Measurements from ENCODE around the gene KRTAP5-9. TPM values are rescaled to one million over a fixed set of nuclear protein-coding genes. Genes with fewer than 3 reads are reported as not detected.
"Not testable (repeated sequence)": the region's sequence is repeated elsewhere in the genome, so short reads cannot be mapped to it uniquely, and the experiment has no call there.

The KRTAP5-9 gene
- total RNA-seq, 1 experiment from 2014 or later: not detected

DNA sequence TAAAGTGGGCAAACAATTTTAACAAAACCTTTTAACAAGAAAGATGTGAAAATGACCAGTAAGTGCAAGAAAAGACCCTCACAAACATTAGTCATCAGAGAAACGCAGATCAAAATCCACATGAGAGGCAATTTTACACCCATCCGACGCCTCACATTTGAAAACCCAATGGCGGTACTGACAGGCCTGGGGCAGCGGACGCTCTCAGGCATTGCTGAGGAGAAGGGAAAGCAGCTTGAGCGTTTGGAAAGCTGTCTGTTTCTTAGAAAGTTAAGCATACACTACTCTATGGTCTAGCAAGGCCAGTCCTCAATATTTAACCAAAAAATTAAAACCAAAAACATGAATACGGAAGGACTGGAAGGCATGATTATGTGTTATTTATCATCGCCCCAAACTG, 12.4 kb upstream of the KRTAP5-9 start:
- no TSS peak for BruUV-seq (replicated peaks)
- Histone ChIP-seq H3K9me3 (ENCODE audit: low read depth, low read length, poor library complexity, severe bottlenecking) (no peaks in the 10 kb centered on the region), H3K4me3 (ENCODE audit: low read depth, low read length, poor library complexity, severe bottlenecking) (no peak overlapping the region), H3K36me3 (ENCODE audit: insufficient read depth, low read length, poor library complexity, severe bottlenecking) (no peaks in the 10 kb centered on the region), H3K4me1 (ENCODE audit: insufficient read depth, low read length, poor library complexity, severe bottlenecking) (no peaks in the 10 kb centered on the region), H3K27me3 (replicated peaks; ENCODE audit: insufficient read depth, low read depth, low read length, poor library complexity) (no peaks in the 10 kb centered on the region), H3K27ac (ENCODE audit: low read depth, low read length, poor library complexity, severe bottlenecking) (no peak overlapping the region)
- DNase-seq (ENCODE audit: low spot score): no peak
- no peak for TF ChIP-seq EZH2 (IDR thresholded peaks at IDR 0.05; ENCODE audit: borderline replicate concordance, low read depth, low read length, poor library complexity, severe bottlenecking)
- TF ChIP-seq, protein P1, sequence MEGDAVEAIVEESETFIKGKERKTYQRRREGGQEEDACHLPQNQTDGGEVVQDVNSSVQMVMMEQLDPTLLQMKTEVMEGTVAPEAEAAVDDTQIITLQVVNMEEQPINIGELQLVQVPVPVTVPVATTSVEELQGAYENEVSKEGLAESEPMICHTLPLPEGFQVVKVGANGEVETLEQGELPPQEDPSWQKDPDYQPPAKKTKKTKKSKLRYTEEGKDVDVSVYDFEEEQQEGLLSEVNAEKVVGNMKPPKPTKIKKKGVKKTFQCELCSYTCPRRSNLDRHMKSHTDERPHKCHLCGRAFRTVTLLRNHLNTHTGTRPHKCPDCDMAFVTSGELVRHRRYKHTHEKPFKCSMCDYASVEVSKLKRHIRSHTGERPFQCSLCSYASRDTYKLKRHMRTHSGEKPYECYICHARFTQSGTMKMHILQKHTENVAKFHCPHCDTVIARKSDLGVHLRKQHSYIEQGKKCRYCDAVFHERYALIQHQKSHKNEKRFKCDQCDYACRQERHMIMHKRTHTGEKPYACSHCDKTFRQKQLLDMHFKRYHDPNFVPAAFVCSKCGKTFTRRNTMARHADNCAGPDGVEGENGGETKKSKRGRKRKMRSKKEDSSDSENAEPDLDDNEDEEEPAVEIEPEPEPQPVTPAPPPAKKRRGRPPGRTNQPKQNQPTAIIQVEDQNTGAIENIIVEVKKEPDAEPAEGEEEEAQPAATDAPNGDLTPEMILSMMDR (conservative IDR thresholded peaks at IDR 0.05; ENCODE audit: low read depth, low read length): no peak
- intact Hi-C loops (cut with micrococcal nuclease; ENCODE audit: unreplicated experiment): no loop called here
- ChIA-PET POLR2A (ENCODE audit: low non-redundant PET) (no interaction called here), CTCF (no interaction called here)

DNA sequence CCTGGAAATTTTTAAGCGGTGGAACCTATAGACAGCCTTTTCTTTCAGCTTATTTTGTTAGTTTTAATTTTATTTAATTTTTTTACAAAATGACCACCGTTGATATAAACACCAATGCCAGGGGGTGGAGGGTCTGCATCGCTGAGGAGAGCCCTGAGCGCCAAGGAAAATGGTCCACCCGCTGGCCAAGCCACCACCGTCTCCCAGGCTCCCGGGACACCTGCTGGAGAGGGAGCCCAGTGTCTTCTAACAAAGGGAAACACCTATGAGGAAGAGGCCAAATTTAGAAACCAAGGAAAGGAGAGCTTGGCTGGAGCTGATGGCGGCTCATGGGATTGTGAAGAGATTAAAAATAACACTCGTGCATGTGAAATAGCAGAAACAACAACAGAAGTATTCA, 10.7 kb upstream of the KRTAP5-9 start:
- no peaks in the 10 kb centered on the region for H3K36me3 ChIP-seq (ENCODE audit: insufficient read depth, low read length, poor library complexity, severe bottlenecking)
- no peak for TF ChIP-seq EZH2 (IDR thresholded peaks at IDR 0.05; ENCODE audit: borderline replicate concordance, low read depth, low read length, poor library complexity, severe bottlenecking)
- TF ChIP-seq, protein P1 (conservative IDR thresholded peaks at IDR 0.05; ENCODE audit: low read depth, low read length): no peak
- H3K4me3 ChIP-seq (ENCODE audit: low read depth, low read length, poor library complexity, severe bottlenecking): no peak overlapping the region
- CTCF ChIA-PET: no interaction called here
- intact Hi-C loops (cut with micrococcal nuclease; ENCODE audit: unreplicated experiment): no loop called here
- H3K27ac ChIP-seq (ENCODE audit: low read depth, low read length, poor library complexity, severe bottlenecking): no peak overlapping the region
- no TSS peak for BruUV-seq (replicated peaks)
- POLR2A ChIA-PET (ENCODE audit: low non-redundant PET): no interaction called here
- no peaks in the 10 kb centered on the region for H3K27me3 ChIP-seq (replicated peaks; ENCODE audit: insufficient read depth, low read depth, low read length, poor library complexity)
- no peaks in the 10 kb centered on the region for H3K9me3 ChIP-seq (ENCODE audit: low read depth, low read length, poor library complexity, severe bottlenecking)
- no peak for DNase-seq (ENCODE audit: low spot score)
- H3K4me1 ChIP-seq (ENCODE audit: insufficient read depth, low read length, poor library complexity, severe bottlenecking): no peaks in the 10 kb centered on the region

DNA sequence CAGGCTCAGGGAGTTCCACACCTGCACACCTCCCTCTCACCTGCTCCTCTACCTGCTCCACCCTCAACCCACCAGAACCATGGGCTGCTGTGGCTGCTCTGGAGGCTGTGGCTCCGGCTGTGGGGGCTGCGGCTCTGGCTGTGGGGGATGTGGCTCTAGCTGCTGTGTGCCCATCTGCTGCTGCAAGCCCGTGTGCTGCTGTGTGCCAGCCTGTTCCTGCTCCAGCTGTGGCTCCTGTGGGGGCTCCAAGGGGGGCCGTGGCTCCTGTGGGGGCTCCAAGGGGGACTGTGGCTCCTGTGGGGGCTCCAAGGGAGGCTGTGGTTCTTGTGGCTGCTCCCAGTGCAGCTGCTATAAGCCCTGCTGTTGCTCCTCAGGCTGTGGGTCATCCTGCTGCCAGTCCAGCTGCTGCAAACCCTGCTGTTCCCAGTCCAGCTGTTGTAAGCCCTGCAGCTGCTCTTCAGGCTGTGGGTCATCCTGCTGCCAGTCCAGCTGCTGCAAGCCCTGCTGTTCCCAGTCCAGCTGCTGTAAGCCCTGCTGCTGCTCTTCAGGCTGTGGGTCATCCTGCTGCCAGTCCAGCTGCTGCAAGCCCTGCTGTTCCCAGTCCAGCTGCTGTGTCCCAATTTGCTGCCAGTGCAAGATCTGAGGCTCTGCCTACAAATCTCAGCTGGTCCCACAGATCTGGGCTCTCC, 10.1 kb upstream of the KRTAP5-9 start, which contains the start of gene KRTAP5-8:
Gene KRTAP5-8, plus strand, starts transcription at position 49 of the 689 bp plus-strand sequence. Its CDS starts 31 bp downstream, at position 80.
- H3K9me3 ChIP-seq (ENCODE audit: low read depth, low read length, poor library complexity, severe bottlenecking); H3K36me3 ChIP-seq (ENCODE audit: insufficient read depth, low read length, poor library complexity, severe bottlenecking); H3K27ac ChIP-seq (ENCODE audit: low read depth, low read length, poor library complexity, severe bottlenecking); CTCF ChIA-PET; H3K4me3 ChIP-seq (ENCODE audit: low read depth, low read length, poor library complexity, severe bottlenecking); intact Hi-C loops (cut with micrococcal nuclease; ENCODE audit: unreplicated experiment); BruUV-seq (replicated peaks); H3K4me1 ChIP-seq (ENCODE audit: insufficient read depth, low read length, poor library complexity, severe bottlenecking); POLR2A ChIA-PET (ENCODE audit: low non-redundant PET); H3K27me3 ChIP-seq (replicated peaks; ENCODE audit: insufficient read depth, low read depth, low read length, poor library complexity); DNase-seq (ENCODE audit: low spot score): not testable (repeated sequence)

DNA sequence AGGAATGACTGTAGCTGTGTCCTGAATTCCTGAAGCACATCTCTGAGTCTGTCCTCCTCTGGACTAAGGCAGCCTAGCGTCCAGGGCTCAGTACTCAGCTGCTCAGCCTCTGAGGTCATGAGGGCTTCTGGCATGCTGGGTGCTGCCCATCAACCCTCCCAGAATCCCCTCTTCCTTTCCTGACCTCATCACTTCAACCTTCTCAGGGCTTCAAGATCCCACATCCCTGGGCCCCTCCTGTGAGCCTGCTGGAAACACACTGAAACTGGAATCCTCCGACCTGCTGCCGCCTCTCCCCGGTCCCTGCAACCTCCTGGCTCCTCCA, 9.6 kb upstream of the KRTAP5-9 start:
- Histone ChIP-seq H3K9me3 (ENCODE audit: low read depth, low read length, poor library complexity, severe bottlenecking) (no peaks in the 10 kb centered on the region), H3K36me3 (ENCODE audit: insufficient read depth, low read length, poor library complexity, severe bottlenecking) (no peaks in the 10 kb centered on the region), H3K4me3 (ENCODE audit: low read depth, low read length, poor library complexity, severe bottlenecking) (no peak overlapping the region), H3K4me1 (ENCODE audit: insufficient read depth, low read length, poor library complexity, severe bottlenecking) (no peaks in the 10 kb centered on the region), H3K27ac (ENCODE audit: low read depth, low read length, poor library complexity, severe bottlenecking) (no peak overlapping the region), H3K27me3 (replicated peaks; ENCODE audit: insufficient read depth, low read depth, low read length, poor library complexity) (no peaks in the 10 kb centered on the region)
- intact Hi-C loops (cut with micrococcal nuclease; ENCODE audit: unreplicated experiment): no loop called here
- CTCF ChIA-PET: no interaction called here
- TF ChIP-seq, protein P1 (conservative IDR thresholded peaks at IDR 0.05; ENCODE audit: low read depth, low read length): no peak
- no peak for TF ChIP-seq EZH2 (IDR thresholded peaks at IDR 0.05; ENCODE audit: borderline replicate concordance, low read depth, low read length, poor library complexity, severe bottlenecking)
- DNase-seq (ENCODE audit: low spot score): no peak
- POLR2A ChIA-PET (ENCODE audit: low non-redundant PET): no interaction called here
- no TSS peak for BruUV-seq (replicated peaks)

Data from A673 (cell line).